ENCODE results near the gene ATP2B3. TPM values are rescaled to one million over a fixed set of nuclear protein-coding genes. Genes with fewer than 3 reads are reported as not detected.

Gene ATP2B3
- total RNA-seq, 1 donor from 2014 or later: 0.10 TPM

GRCh38 chrX:153493085-153493484, 24.4 kb upstream of the ATP2B3 start:
- Mint-ChIP-seq H3K36me3 (ENCODE audit: low read depth, unreplicated experiment) (no peaks in the 10 kb centered on the region), H3K9me3 (ENCODE audit: unreplicated experiment) (no peaks in the 10 kb centered on the region), H3K27me3 (ENCODE audit: unreplicated experiment) (peaks cover 4% of the 10 kb centered on the region), H3K27ac (ENCODE audit: unreplicated experiment) (peak overlapping the region; percentile 42), H3K4me3 (ENCODE audit: unreplicated experiment) (no peak overlapping the region), H3K4me1 (ENCODE audit: unreplicated experiment) (peaks cover 26% of the 10 kb centered on the region)
- no peak for DNase-seq (ENCODE audit: low spot score)
- TF ChIP-seq, protein P1, sequence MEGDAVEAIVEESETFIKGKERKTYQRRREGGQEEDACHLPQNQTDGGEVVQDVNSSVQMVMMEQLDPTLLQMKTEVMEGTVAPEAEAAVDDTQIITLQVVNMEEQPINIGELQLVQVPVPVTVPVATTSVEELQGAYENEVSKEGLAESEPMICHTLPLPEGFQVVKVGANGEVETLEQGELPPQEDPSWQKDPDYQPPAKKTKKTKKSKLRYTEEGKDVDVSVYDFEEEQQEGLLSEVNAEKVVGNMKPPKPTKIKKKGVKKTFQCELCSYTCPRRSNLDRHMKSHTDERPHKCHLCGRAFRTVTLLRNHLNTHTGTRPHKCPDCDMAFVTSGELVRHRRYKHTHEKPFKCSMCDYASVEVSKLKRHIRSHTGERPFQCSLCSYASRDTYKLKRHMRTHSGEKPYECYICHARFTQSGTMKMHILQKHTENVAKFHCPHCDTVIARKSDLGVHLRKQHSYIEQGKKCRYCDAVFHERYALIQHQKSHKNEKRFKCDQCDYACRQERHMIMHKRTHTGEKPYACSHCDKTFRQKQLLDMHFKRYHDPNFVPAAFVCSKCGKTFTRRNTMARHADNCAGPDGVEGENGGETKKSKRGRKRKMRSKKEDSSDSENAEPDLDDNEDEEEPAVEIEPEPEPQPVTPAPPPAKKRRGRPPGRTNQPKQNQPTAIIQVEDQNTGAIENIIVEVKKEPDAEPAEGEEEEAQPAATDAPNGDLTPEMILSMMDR (IDR thresholded peaks at IDR 0.05; ENCODE audit: unreplicated experiment): no peak

DNA sequence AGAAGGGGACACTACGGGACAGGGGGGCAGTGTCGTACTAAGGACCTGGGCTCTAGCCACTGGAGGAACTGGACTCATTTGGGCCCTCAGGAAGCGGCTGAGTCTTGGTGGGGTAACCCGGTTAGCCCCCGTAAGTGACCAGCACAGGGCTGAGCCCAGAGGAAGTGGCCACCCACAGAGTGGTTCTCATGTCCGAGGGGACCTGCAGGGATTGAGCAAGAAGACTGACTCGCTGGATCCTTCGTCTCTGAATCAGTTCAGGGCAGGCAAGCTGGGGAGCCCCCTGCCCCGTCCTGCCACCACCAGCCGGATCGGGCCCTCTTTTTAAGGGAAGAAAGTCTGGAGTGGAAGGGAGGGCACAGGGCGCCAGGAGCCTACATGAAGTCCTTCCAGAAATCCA, 23.4 kb upstream of the ATP2B3 start:
- Mint-ChIP-seq H3K4me3 (ENCODE audit: unreplicated experiment) (peak overlapping the region; percentile 32), H3K36me3 (ENCODE audit: low read depth, unreplicated experiment) (no peaks in the 10 kb centered on the region), H3K27ac (ENCODE audit: unreplicated experiment) (no peak overlapping the region)

GRCh38 chrX:153494541-153495361, 22.7 kb upstream of the ATP2B3 start, which contains the start of gene BGN:
BGN (plus strand) TSS chrX:153494980; CDS start chrX:153504632, 9,652 bp downstream.
- Mint-ChIP-seq H3K27ac (ENCODE audit: unreplicated experiment) (no peak within 1 kb of the TSS), H3K4me1 (ENCODE audit: unreplicated experiment) (peaks cover 26% of the 10 kb centered on the region), H3K9me3 (ENCODE audit: unreplicated experiment) (no peaks in the 10 kb centered on the region), H3K27me3 (ENCODE audit: unreplicated experiment) (peaks cover 3% of the 10 kb centered on the region), H3K36me3 (ENCODE audit: low read depth, unreplicated experiment) (no peaks in the 10 kb centered on the region), H3K4me3 (ENCODE audit: unreplicated experiment) (peak within 1 kb of the TSS; percentile 87)
- DNase-seq (ENCODE audit: low spot score): peak; percentile 50
- TF ChIP-seq, protein P1 (IDR thresholded peaks at IDR 0.05; ENCODE audit: unreplicated experiment): no peak

More for the DNA sequence above, 23.4 kb upstream of the ATP2B3 start:
- no peaks in the 10 kb centered on the region for H3K9me3 Mint-ChIP-seq (ENCODE audit: unreplicated experiment)
- DNase-seq (ENCODE audit: low spot score): no peak
- H3K27me3 Mint-ChIP-seq (ENCODE audit: unreplicated experiment): peaks cover 4% of the 10 kb centered on the region
- H3K4me1 Mint-ChIP-seq (ENCODE audit: unreplicated experiment): peaks cover 26% of the 10 kb centered on the region
- TF ChIP-seq, protein P1 (IDR thresholded peaks at IDR 0.05; ENCODE audit: unreplicated experiment): no peak

DNA sequence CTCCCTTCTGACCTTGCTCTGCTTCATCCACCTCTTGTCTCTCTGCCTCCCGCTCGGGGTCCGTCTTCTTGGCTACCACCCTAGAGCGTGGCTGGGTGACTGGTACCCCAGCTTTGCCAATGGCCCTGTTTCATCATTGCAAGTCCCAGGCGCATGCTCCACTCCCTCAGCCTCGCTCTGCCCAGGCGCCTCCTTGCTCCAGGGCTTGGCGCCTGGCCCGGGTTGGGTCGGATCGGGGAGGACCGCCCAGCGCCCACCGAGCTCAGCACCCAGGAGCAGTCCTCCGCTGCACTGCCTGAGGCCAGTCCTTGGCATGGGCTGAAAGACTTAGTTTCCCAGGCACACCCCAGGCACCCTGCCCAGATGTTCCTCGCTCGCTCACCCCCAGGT, 22.1 kb upstream of the ATP2B3 start:
- no peak for DNase-seq (ENCODE audit: low spot score)
- Mint-ChIP-seq H3K9me3 (ENCODE audit: unreplicated experiment) (no peaks in the 10 kb centered on the region), H3K4me3 (ENCODE audit: unreplicated experiment) (peak overlapping the region; percentile 87), H3K27ac (ENCODE audit: unreplicated experiment) (no peak overlapping the region), H3K27me3 (ENCODE audit: unreplicated experiment) (peaks cover 4% of the 10 kb centered on the region), H3K4me1 (ENCODE audit: unreplicated experiment) (peaks cover 26% of the 10 kb centered on the region), H3K36me3 (ENCODE audit: low read depth, unreplicated experiment) (no peaks in the 10 kb centered on the region)
- TF ChIP-seq, protein P1 (IDR thresholded peaks at IDR 0.05; ENCODE audit: unreplicated experiment): no peak
